WERI-Rb-1 (cell line): Measurements from ENCODE around the gene SORCS2.

ENCODE experiments used
- DNase-seq: peaks from one replicate; pipeline ENCODE4 v3.0.0-alpha.2; 2020
- H3K27ac ChIP-seq: fragments of 250-450 bp; sonication (Bioruptor Pico); 2 replicates; pipeline ENCODE4 v1.5.1; 2020; ENCODE audit warnings: mild to moderate bottlenecking, moderate library complexity
- H3K27me3 ChIP-seq: fragments of 250-450 bp; sonication (Bioruptor Pico); 2 replicates; pipeline ENCODE4 v1.5.1; 2021; ENCODE audit warnings: mild to moderate bottlenecking, low read depth, moderate library complexity; ENCODE audit not compliant: insufficient read depth, severe bottlenecking
- H3K36me3 ChIP-seq: fragments of 250-450 bp; sonication (Bioruptor Pico); 2 replicates; pipeline ENCODE4 v1.5.1; 2020; ENCODE audit warnings: mild to moderate bottlenecking, moderate library complexity
- H3K4me3 ChIP-seq: 2 replicates; pipeline ENCODE4 v1.5.1; 2011; ENCODE audit warnings: low read depth, mild to moderate bottlenecking, control low read depth, low read length
- H3K9me3 ChIP-seq: fragments of 250-450 bp; sonication (Bioruptor Pico); 2 replicates; pipeline ENCODE4 v1.5.1; 2021; ENCODE audit warnings: mild to moderate bottlenecking, moderate library complexity; ENCODE audit not compliant: severe bottlenecking
- CTCF ChIP-seq: IDR thresholded peaks from 2 replicates; pipeline ENCODE4 v1.5.1; 2011; ENCODE audit warnings: low read depth, mild to moderate bottlenecking, control low read depth, inconsistent platforms, low read length

SORCS2 gene

GRCh38 chr4:7264694-7265093, 72.4 kb downstream of the SORCS2 start:
- Histone ChIP-seq H3K9me3 (no peaks in the 10 kb centered on the region), H3K27me3 (no peaks in the 10 kb centered on the region), H3K27ac (no peak overlapping the region), H3K36me3 (peaks cover 34% of the 10 kb centered on the region), H3K4me3 (no peak overlapping the region)
- DNase-seq, result no peak
- TF ChIP-seq CTCF, result no peak

- DNase-seq, result no peak
- no peak overlapping the region for H3K4me3 ChIP-seq
Measured at GRCh38 chr4:7266525-7267292, 74.4 kb downstream of the SORCS2 start.

DNA sequence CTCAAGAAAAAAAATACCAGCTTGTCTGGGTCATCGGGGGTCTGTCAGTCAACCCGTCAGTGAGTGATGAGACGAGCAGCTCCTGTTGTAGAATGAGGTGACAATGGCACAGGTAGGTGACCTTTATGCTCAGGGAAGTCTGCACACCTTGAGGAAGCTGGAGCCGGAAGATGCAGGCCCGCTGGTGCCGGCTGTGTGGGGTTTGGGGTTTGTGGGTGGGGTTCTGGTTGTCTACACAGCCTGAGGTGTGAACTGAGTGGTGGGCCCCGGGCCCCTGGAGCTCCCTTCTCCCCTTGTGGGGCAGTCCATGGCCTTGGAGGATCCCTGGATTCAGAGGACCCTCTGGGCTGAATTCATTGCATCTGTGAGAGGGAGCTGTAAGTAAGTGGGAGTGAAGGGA, 75.5 kb downstream of the SORCS2 start:
- TF ChIP-seq CTCF, result no peak
- Histone ChIP-seq H3K9me3 (no peaks in the 10 kb centered on the region), H3K27me3 (no peaks in the 10 kb centered on the region), H3K36me3 (peaks cover 20% of the 10 kb centered on the region), H3K27ac (no peak overlapping the region), H3K4me3 (no peak overlapping the region)
- no peak for DNase-seq

More at GRCh38 chr4:7266525-7267292, 74.4 kb downstream of the SORCS2 start:
- H3K27me3 ChIP-seq, result no peaks in the 10 kb centered on the region
- TF ChIP-seq CTCF, result no peak
- peak overlapping the region; percentile 28; the same call in 1 of the 2 replicates for H3K27ac ChIP-seq
- peaks cover 21% of the 10 kb centered on the region for H3K36me3 ChIP-seq
- no peaks in the 10 kb centered on the region for H3K9me3 ChIP-seq

DNA sequence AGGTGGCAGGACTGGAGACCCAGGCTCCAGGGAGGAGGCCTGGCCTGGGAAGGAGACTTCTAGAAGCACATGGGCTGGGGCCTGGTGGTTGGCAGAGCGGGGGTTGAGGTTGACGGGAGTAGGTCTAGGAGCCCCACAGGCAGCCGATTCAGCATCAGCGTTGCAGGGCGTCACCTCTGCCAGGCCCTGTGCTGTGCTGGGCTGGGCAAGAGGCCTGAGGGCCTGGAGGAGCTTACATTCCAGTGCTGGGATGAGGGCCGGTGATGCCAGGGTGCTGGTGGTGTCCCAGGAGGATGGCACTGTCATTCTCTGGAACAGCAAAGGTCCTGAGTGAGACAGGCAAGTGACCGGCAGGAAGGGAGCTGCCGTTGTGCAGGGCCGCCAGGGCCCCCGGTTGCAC, 76.6 kb downstream of the SORCS2 start:
- H3K36me3 ChIP-seq, result peaks cover 18% of the 10 kb centered on the region
- H3K9me3 ChIP-seq, result no peaks in the 10 kb centered on the region
- no peak for DNase-seq
- no peaks in the 10 kb centered on the region for H3K27me3 ChIP-seq
- no peak overlapping the region for H3K4me3 ChIP-seq
- no peak overlapping the region for H3K27ac ChIP-seq
- TF ChIP-seq CTCF, result no peak

GRCh38 chr4:7270121-7270520, 77.8 kb downstream of the SORCS2 start:
- no peaks in the 10 kb centered on the region for H3K27me3 ChIP-seq
- no peak for TF ChIP-seq CTCF

DNA sequence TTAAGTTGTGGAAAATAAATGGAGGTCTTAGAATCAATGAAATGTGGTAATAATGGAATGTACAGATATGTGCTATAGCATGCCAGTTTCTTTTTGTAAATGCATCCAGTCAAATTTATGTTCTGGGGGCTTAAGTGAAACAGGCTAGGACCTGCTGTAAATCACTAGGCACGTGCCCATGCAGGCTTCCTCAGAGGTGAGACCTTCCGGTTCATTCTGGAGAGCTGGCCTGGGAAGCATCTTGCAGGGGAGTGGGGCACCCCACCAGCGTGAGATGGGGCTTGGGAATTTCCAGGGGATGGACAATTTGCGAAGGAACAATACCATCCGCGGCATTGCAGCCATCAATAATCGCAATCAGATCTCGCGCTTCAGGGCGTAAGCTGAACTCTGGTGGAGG, 80.1 kb downstream of the SORCS2 start:
- Histone ChIP-seq H3K27me3 (no peaks in the 10 kb centered on the region), H3K27ac (no peak overlapping the region), H3K9me3 (no peaks in the 10 kb centered on the region), H3K4me3 (no peak overlapping the region), H3K36me3 (peaks cover 15% of the 10 kb centered on the region)
- DNase-seq, result no peak
- no peak for TF ChIP-seq CTCF

More at GRCh38 chr4:7270121-7270520, 77.8 kb downstream of the SORCS2 start:
- Histone ChIP-seq H3K36me3 (peaks cover 18% of the 10 kb centered on the region), H3K4me3 (no peak overlapping the region), H3K27ac (no peak overlapping the region), H3K9me3 (no peaks in the 10 kb centered on the region)
- no peak for DNase-seq
